Endothelial cell (in vitro differentiated cells): ENCODE measurements around the gene CASZ1. TPM values are rescaled to one million over a fixed set of nuclear protein-coding genes. Genes with fewer than 3 reads are reported as not detected.

ENCODE experiments used
- DNase-seq: peaks from one replicate; pipeline ENCODE4 v3.0.0; 2021; ENCODE audit warnings: low spot score
- H3K27ac Mint-ChIP-seq: one replicate; pipeline ENCODE4 v1.8.0; 2021; ENCODE audit warnings: mixed read lengths, inconsistent platforms; ENCODE audit not compliant: unreplicated experiment
- H3K27me3 Mint-ChIP-seq: one replicate; pipeline ENCODE4 v1.8.0; 2021; ENCODE audit warnings: mild to moderate bottlenecking, moderate library complexity, mixed read lengths, inconsistent platforms; ENCODE audit not compliant: unreplicated experiment
- H3K36me3 Mint-ChIP-seq: one replicate; pipeline ENCODE4 v1.8.0; 2021; ENCODE audit warnings: mild to moderate bottlenecking, low read depth, mixed read lengths, inconsistent platforms; ENCODE audit not compliant: unreplicated experiment
- H3K4me1 Mint-ChIP-seq: one replicate; pipeline ENCODE4 v1.8.0; 2021; ENCODE audit warnings: mild to moderate bottlenecking, mixed read lengths, inconsistent platforms; ENCODE audit not compliant: unreplicated experiment
- H3K4me3 Mint-ChIP-seq: one replicate; pipeline ENCODE4 v1.8.0; 2021; ENCODE audit warnings: mild to moderate bottlenecking, mixed read lengths, inconsistent platforms; ENCODE audit not compliant: unreplicated experiment
- H3K9me3 Mint-ChIP-seq: one replicate; pipeline ENCODE4 v1.8.0; 2021; ENCODE audit warnings: mixed read lengths, inconsistent platforms; ENCODE audit not compliant: unreplicated experiment
- CTCF ChIP-seq: fragments of 200-600 bp; sonication (generic); IDR thresholded peaks from one replicate; pipeline ENCODE4 v1.5.0; 2021; ENCODE audit warnings: antibody characterized with exemption; ENCODE audit not compliant: unreplicated experiment
- total RNA-seq: library from RNA; stranded (reverse); fragmentation: NEBNext Ultra II Directional; extraction: Animal tissue kit (Norgen Biotek cat#: 25700); gene quantifications from one replicate; pipeline ENCODE4 v1.2.1, GENCODE V29; 2021; ENCODE audit not compliant: unreplicated experiment

The CASZ1 gene
- total RNA-seq, 1 donor from 2014 or later: 6.3 TPM

- TF ChIP-seq CTCF: no peak
- Mint-ChIP-seq H3K4me1 (peaks cover under 1% of the 10 kb centered on the region), H3K4me3 (no peak overlapping the region), H3K36me3 (peaks cover 8% of the 10 kb centered on the region), H3K27me3 (peaks cover 4% of the 10 kb centered on the region), H3K9me3 (no peaks in the 10 kb centered on the region), H3K27ac (no peak overlapping the region)
- DNase-seq: no peak
Measured at GRCh38 chr1:10620776-10621175, 175.7 kb downstream of the CASZ1 start.

- Mint-ChIP-seq H3K27me3 (peaks cover 4% of the 10 kb centered on the region), H3K36me3 (peaks cover 8% of the 10 kb centered on the region), H3K4me1 (peaks cover 10% of the 10 kb centered on the region), H3K9me3 (no peaks in the 10 kb centered on the region), H3K27ac (no peak overlapping the region), H3K4me3 (no peak overlapping the region)
- DNase-seq: no peak
- TF ChIP-seq CTCF: no peak
Measured at GRCh38 chr1:10617931-10618885, 178.2 kb downstream of the CASZ1 start.

GRCh38 chr1:10617318-10617717 is 179.1 kb downstream of the CASZ1 start:
- DNase-seq: no peak
- Mint-ChIP-seq H3K27ac (no peak overlapping the region), H3K36me3 (peaks cover 5% of the 10 kb centered on the region), H3K4me3 (no peak overlapping the region), H3K4me1 (peaks cover 10% of the 10 kb centered on the region), H3K9me3 (no peaks in the 10 kb centered on the region), H3K27me3 (peaks cover 4% of the 10 kb centered on the region)
- TF ChIP-seq CTCF: no peak

- Mint-ChIP-seq H3K36me3 (peaks cover 3% of the 10 kb centered on the region), H3K4me3 (no peak overlapping the region), H3K27ac (no peak overlapping the region), H3K27me3 (peaks cover 2% of the 10 kb centered on the region), H3K4me1 (peaks cover 10% of the 10 kb centered on the region), H3K9me3 (no peaks in the 10 kb centered on the region)
- no peak for TF ChIP-seq CTCF
- no peak for DNase-seq
Measured at GRCh38 chr1:10616696-10617095, 179.8 kb downstream of the CASZ1 start.
